Gastroesophageal sphincter (tissue), 3 donors: ENCODE results near the gene TNFRSF12A.

Experiments
- POLR2A ChIP-seq, 2 donors: fragments of 450-650 bp; IDR thresholded peaks; one replicate each; pipeline ENCODE4 v1.6.1; 2017; ENCODE audit warnings: antibody characterized with exemption in 2 of 2, mild to moderate bottlenecking in 2 of 2, moderate library complexity in 1 of 2
- POLR2AphosphoS5 ChIP-seq: sonication (generic); formaldehyde crosslinking; IDR thresholded peaks from one replicate; pipeline ENCODE4 v1.6.1; 2017; ENCODE audit warnings: antibody characterized with exemption
- TF ChIP-seq, protein P1 (sequence below), 4 experiments: fragments of 200-600 bp in 2 of 4; fragments of 450-650 bp in 2 of 4; sonication (generic) in 1 of 4; IDR thresholded peaks; one replicate each; pipeline ENCODE4 v1.5.1; 2017 to 2019; ENCODE audit warnings: antibody characterized with exemption in 4 of 4, mild to moderate bottlenecking in 2 of 4, moderate library complexity in 2 of 4

GRCh38 chr16:2990891-2991290 lies 29.3 kb upstream of the TNFRSF12A start:
- TF ChIP-seq, protein P1, sequence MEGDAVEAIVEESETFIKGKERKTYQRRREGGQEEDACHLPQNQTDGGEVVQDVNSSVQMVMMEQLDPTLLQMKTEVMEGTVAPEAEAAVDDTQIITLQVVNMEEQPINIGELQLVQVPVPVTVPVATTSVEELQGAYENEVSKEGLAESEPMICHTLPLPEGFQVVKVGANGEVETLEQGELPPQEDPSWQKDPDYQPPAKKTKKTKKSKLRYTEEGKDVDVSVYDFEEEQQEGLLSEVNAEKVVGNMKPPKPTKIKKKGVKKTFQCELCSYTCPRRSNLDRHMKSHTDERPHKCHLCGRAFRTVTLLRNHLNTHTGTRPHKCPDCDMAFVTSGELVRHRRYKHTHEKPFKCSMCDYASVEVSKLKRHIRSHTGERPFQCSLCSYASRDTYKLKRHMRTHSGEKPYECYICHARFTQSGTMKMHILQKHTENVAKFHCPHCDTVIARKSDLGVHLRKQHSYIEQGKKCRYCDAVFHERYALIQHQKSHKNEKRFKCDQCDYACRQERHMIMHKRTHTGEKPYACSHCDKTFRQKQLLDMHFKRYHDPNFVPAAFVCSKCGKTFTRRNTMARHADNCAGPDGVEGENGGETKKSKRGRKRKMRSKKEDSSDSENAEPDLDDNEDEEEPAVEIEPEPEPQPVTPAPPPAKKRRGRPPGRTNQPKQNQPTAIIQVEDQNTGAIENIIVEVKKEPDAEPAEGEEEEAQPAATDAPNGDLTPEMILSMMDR (IDR thresholded peaks at IDR 0.05) = no peak
- no peak for TF ChIP-seq POLR2A (IDR thresholded peaks at IDR 0.05)
- no peak for TF ChIP-seq POLR2AphosphoS5
